ENCODE measurements around the gene ANKDD1A. TPM values are rescaled to one million over a fixed set of nuclear protein-coding genes. Genes with fewer than 3 reads are reported as not detected.

The ANKDD1A gene
- polyA plus RNA-seq, 1 donor from 2014 or later = 7.0 TPM

- Histone ChIP-seq H2AFZ (ENCODE audit: low read depth, low read length) (no peak overlapping the region), H3K9ac (ENCODE audit: low read length) (no peak overlapping the region), H3K9me2 (ENCODE audit: insufficient read depth, low read length) (no peaks in the 10 kb centered on the region), H3F3A (ENCODE audit: insufficient read depth, low read length, poor library complexity, severe bottlenecking) (no peaks in the 10 kb centered on the region), H4K20me1 (ENCODE audit: insufficient read depth) (no peaks in the 10 kb centered on the region), H3K79me2 (replicated peaks; ENCODE audit: insufficient read depth, low read length) (peaks cover 4% of the 10 kb centered on the region), H3K9me3 (ENCODE audit: low read length) (no peaks in the 10 kb centered on the region), H3K4me3 (ENCODE audit: low read length) (no peak overlapping the region), H3K4me2 (ENCODE audit: low read length) (no peak overlapping the region), H3K27ac (ENCODE audit: low read length) (peak overlapping the region; percentile 23), H3K27me3 (ENCODE audit: insufficient read depth, low read depth, low read length) (no peaks in the 10 kb centered on the region), H3K36me3 (ENCODE audit: insufficient read depth, low read length) (no peaks in the 10 kb centered on the region)
- no peak for TF ChIP-seq CTCF (IDR thresholded peaks at IDR 0.05; ENCODE audit: poor library complexity, severe bottlenecking)
- TF ChIP-seq EP300 (conservative IDR thresholded peaks at IDR 0.05; ENCODE audit: poor library complexity, severe bottlenecking) = no peak
- TF ChIP-seq RAD21 (conservative IDR thresholded peaks at IDR 0.05) = no peak
- TF ChIP-seq MXI1 (conservative IDR thresholded peaks at IDR 0.05; ENCODE audit: poor library complexity, severe bottlenecking) = no peak
- no peak for TF ChIP-seq POLR2AphosphoS5 (IDR thresholded peaks at IDR 0.05)
- TF ChIP-seq REST (IDR thresholded peaks at IDR 0.05; ENCODE audit: borderline replicate concordance) = no peak
- TF ChIP-seq SMC3 (conservative IDR thresholded peaks at IDR 0.05; ENCODE audit: poor library complexity) = no peak
- no peak for TF ChIP-seq TAF1 (IDR thresholded peaks at IDR 0.05; ENCODE audit: low read depth)
- TF ChIP-seq EZH2 (IDR thresholded peaks at IDR 0.05; ENCODE audit: borderline replicate concordance, insufficient read depth, low read length, poor library complexity, severe bottlenecking) = no peak
Observed at GRCh38 chr15:64979252-64979710, 67.6 kb downstream of the ANKDD1A start.

GRCh38 chr15:64981812-64982431 is 70.2 kb downstream of the ANKDD1A start:
- Histone ChIP-seq H3K36me3 (ENCODE audit: insufficient read depth, low read length) (peaks cover 1% of the 10 kb centered on the region), H3K9me2 (ENCODE audit: insufficient read depth, low read length) (no peaks in the 10 kb centered on the region), H4K20me1 (ENCODE audit: insufficient read depth) (no peaks in the 10 kb centered on the region), H3K27ac (ENCODE audit: low read length) (no peak overlapping the region), H3K27me3 (ENCODE audit: insufficient read depth, low read depth, low read length) (no peaks in the 10 kb centered on the region), H3K79me2 (replicated peaks; ENCODE audit: insufficient read depth, low read length) (peaks cover 11% of the 10 kb centered on the region), H2AFZ (ENCODE audit: low read depth, low read length) (no peak overlapping the region), H3K9ac (ENCODE audit: low read length) (no peak overlapping the region), H3F3A (ENCODE audit: insufficient read depth, low read length, poor library complexity, severe bottlenecking) (no peaks in the 10 kb centered on the region), H3K9me3 (ENCODE audit: low read length) (no peaks in the 10 kb centered on the region), H3K4me3 (ENCODE audit: low read length) (no peak overlapping the region), H3K4me2 (ENCODE audit: low read length) (no peak overlapping the region)
- no peak for TF ChIP-seq MXI1 (conservative IDR thresholded peaks at IDR 0.05; ENCODE audit: poor library complexity, severe bottlenecking)
- TF ChIP-seq RAD21 (conservative IDR thresholded peaks at IDR 0.05) = no peak
- TF ChIP-seq CTCF (IDR thresholded peaks at IDR 0.05; ENCODE audit: poor library complexity, severe bottlenecking) = no peak
- no peak for TF ChIP-seq EZH2 (IDR thresholded peaks at IDR 0.05; ENCODE audit: borderline replicate concordance, insufficient read depth, low read length, poor library complexity, severe bottlenecking)
- TF ChIP-seq TAF1 (IDR thresholded peaks at IDR 0.05; ENCODE audit: low read depth) = no peak
- no peak for TF ChIP-seq REST (IDR thresholded peaks at IDR 0.05; ENCODE audit: borderline replicate concordance)
- TF ChIP-seq POLR2AphosphoS5 (IDR thresholded peaks at IDR 0.05) = no peak
- no peak for TF ChIP-seq EP300 (conservative IDR thresholded peaks at IDR 0.05; ENCODE audit: poor library complexity, severe bottlenecking)
- no peak for TF ChIP-seq SMC3 (conservative IDR thresholded peaks at IDR 0.05; ENCODE audit: poor library complexity)

Measured in neural cell (in vitro differentiated cells).